ENCODE results near the gene ACSS1.

Gene ACSS1

GRCh38 chr20:25058051-25058846 lies at the start of gene ACSS1:
ACSS1 (minus strand) TSS chr20:25058139; CDS start chr20:25058102, 37 bp downstream.
- DNase-seq, result peak; percentile 63 to 64

DNA sequence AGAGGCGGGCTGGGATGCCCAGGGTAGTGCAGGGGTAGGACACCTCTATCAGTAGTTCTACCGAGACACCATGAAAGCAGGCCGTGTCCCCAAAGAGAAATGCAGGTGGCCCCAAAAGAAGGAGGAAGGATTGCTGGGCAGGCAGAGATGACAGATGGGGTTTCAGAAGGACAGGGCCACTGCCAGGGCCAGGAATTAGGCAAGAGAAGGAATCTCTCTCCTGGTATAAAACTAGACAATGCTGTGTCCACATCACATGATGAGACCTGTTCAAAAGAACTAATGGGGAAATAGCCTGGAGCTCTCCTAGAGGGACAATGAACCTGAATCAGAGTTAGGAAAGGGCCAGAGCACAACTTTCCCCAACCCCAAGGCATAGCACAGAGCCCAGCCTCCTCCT lies 45.6 kb upstream of the ACSS1 start:
- DNase-seq, result no peak

- no peak for DNase-seq
Observed at GRCh38 chr20:25100914-25101313, 43.0 kb upstream of the ACSS1 start.

- no peak for DNase-seq
Observed at GRCh38 chr20:25099601-25100140, 41.7 kb upstream of the ACSS1 start.

DNA sequence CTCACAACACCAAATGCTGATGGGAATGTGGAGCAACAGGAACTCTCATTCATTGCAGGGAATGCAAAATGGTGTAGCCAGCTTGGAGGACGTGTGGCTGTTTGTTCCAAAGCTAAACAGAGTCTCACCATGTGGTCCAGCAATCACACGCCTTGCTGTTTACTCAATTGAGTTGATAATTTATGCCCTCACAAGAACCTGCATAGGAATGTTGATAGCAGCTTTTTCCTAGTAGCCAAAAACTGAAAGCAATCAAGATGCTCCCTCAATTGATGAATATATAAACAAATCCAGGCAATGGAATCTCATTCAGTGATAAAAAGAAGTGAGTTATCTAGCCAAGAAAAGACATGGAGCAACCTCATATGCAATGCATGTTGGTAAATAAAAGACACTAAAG lies 39.6 kb upstream of the ACSS1 start:
- no peak for DNase-seq

GRCh38 chr20:25090492-25091429 lies 32.8 kb upstream of the ACSS1 start:
- DNase-seq, result peak in 1 of 2 experiments; percentile 18

DNA sequence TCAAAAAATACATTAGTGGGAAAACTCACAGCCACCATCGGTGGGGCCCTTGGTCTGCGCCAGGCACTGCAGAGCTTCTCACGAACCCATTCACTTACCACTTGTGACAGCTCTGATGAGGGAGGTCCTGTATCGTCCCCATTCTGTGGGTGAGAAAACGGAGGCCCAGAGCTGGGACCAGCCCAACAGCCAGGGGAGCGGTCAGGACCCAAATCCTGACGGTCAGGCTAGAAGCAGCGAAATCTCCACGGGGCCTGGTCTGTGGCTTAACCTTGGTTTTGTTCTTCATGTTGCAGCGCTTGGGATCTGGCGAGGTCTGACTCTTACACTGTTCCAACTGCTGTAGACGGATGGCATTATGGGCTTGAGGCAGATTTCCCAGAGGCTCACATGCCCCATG lies 31.7 kb upstream of the ACSS1 start:
- no peak for DNase-seq

- no peak for DNase-seq
Observed at GRCh38 chr20:25089096-25089495, 31.2 kb upstream of the ACSS1 start.

DNA sequence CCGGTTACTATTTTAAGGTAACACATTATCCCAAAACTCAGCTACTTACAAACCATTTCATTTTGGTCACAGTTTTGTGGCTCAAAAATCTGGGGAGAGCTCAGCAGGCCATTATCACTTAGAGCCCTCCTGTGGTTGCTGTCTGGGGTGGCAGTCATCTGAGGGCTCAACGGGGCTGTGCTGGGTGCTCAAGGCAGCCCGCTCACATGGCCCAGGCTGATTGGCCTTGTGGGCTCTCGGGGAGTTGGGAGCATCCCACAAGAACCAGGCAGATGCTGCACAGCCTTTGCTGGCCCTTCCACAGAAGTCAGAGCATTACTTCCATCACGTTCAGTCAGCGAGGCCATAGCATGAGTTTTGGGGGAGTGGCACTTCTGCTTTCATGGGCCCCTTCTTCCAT lies 30.3 kb upstream of the ACSS1 start:
- no peak for DNase-seq

DNA sequence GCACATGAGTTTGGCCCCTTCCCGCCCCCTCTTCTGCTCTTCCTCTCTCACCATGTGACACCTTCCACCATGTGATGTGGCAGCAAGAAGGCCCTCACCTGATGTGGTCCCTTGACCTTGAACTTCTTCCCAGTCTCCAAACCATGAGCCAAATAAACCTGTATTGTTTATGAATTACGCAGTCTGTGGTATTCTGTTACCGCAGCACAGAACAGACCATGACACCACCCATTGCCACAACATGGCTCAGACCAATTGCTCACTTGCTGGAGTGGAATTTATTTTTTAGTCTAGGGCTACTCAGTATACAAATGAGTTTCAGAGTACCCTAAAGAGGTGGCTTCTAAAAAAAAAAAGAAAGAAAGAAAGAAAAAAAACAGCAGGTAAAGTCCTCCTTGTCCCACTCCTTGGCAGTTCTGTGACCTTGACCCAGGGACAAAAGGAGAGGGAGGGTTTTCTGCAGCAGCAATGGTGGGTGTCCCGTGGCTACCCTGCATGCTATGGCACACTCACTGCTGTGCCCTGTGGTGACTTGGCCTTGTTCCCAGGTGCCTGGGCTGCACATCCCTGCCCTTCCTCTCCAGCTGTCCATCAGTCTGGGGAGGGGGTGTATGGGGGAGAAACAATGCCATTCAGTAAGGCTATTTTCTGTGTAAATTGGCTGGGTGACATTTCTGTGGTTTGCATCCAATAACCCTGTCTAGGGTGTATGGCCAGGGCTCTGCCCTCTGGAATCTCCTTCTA lies 29.4 kb upstream of the ACSS1 start:
- DNase-seq, result no peak

GRCh38 chr20:25085756-25086495 lies 28.0 kb upstream of the ACSS1 start:
- DNase-seq, result no peak

DNA sequence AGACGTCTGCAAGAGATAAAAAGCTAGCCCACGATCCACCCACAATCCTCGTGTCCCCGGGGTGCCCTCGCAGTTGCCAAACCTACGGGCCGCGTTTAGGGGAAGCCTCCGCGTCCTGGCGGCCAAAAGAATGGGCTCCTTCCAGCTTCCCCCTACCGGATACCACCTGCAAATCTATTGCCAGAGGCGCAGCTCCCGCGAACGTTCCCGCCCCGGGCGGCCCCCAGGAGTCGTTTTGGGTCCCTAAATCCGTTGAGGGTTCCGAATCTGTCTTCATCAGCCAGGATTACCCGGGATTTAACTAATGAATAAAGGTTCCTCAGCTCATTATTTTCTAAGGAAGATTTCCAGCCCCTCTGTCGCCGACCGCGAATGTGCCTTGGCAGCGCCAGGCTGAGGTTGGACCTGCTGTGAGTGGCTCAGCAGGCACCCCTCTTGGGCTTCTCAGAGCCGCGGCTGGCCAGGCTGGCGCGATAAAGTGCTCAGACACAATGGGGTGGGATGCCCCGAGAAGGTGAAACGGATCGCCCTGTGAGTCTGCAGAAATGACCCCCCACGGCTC lies 26.8 kb upstream of the ACSS1 start:
- DNase-seq, result no peak

GRCh38 chr20:25083773-25084625 lies 26.1 kb upstream of the ACSS1 start:
- peak; percentile 39 to 43 for DNase-seq

DNA sequence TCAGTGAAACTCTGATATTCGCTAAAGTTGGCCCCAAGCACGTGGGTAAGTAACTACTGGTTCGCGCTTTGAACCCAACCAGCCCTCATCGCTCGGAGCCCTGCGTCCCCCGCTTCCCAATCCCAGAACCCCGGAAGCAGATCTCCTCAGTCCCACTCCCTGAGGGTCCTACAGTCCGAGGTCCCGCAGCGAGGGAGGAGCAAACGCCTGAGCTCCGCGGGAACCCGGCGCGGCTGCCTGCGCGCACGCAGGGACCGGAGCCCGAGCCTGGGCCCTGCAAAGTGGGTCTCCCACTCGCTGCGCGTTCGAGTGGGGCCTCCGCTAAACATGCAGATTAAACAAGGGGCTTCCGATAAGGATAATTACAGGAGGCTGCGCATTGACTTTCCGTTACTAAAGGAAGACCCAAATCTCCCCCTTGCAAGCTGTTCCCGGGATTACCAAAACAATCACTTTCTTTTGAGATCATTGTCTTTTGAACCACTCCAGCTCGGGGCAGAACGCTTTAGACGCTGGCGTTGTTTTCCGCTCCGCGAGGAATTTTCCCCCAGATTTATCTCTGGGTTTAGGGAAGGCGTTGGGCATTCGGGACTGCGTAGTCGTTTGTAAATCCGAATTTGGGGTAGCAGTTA lies 25.3 kb upstream of the ACSS1 start:
- DNase-seq, result no peak

DNA sequence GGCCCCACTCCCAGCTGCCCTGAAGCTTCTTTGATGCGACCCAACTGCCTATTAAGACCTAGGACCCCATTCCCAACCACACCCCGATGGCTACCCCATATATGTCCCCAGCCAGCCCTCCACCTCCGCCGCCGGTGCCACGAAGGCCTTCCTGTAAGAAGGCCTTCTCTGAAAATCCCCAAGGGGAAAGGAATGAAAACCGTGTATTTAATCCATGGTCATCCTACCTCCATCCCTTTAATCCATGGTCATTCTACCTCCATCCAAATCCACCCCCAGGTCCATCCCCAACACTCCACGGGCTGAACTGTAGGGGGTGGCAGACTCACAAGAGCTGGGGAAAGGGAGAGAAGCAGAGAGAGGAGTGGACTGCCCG lies 24.5 kb upstream of the ACSS1 start:
- no peak for DNase-seq

- DNase-seq, result no peak
Observed at GRCh38 chr20:25081730-25082497, 24.0 kb upstream of the ACSS1 start, which contains the start of gene VSX1. VSX1 (minus strand) TSS chr20:25082141; CDS start chr20:25082096, 45 bp downstream.

DNA sequence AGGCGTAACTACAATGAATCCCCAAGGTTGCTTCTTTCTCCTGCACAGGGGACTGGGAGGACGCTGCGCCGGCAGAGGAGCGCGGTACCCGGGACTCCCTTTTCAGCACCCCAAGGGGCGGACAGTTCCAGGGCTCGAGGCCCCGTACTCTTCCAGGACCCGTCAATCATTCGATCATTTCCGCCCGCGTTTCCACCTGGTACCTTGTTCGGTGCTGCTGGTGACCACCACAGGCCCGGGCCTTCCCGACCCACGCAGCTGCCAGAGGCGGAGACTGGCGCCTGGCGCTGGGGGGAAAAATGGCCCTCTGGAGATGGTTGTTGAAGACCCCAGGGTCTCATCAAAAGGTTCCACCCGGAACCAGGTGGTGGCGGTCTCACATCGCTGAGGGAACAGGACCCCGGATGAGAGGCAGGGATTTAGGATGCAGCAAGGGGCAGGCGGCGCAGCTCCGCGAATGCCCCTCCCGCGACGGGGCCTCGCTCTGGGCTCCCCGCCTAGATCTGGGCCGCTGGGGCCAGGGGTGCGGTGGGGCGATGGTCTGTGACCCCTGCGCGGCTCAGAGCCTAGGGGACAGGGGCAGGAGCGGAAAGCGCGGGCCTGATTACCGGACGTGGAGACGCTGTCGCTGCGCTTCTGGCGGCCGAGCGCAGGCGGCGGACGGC lies 23.3 kb upstream of the ACSS1 start:
- DNase-seq, result no peak

GRCh38 chr20:25079171-25079570 lies 21.2 kb upstream of the ACSS1 start:
- no peak for DNase-seq

DNA sequence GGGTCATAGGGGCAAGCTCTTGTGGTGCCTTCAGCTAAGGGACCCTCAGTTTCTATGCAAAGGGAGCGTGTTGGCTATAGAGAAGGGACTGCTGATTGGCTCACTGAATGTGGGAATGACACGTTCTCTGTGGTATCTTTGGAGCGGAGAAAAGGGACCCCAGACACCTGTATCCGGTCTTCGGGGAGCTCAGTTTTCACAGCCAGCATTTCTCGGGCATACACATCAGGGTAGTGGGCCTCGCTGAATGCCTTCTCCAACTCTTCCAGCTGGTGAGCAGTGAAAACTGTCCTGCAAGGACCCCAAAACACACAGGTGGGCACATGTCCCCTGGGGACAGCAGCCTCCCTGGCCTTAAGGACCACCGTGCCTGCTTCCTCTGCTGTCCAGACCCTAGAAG lies 20.7 kb upstream of the ACSS1 start:
- no peak for DNase-seq
